ENCODE data around the gene KIAA0930.
"Not testable (repeated sequence)": the region's sequence is repeated elsewhere in the genome, so short reads cannot be mapped to it uniquely, and the experiment has no call there.

Gene KIAA0930

DNA sequence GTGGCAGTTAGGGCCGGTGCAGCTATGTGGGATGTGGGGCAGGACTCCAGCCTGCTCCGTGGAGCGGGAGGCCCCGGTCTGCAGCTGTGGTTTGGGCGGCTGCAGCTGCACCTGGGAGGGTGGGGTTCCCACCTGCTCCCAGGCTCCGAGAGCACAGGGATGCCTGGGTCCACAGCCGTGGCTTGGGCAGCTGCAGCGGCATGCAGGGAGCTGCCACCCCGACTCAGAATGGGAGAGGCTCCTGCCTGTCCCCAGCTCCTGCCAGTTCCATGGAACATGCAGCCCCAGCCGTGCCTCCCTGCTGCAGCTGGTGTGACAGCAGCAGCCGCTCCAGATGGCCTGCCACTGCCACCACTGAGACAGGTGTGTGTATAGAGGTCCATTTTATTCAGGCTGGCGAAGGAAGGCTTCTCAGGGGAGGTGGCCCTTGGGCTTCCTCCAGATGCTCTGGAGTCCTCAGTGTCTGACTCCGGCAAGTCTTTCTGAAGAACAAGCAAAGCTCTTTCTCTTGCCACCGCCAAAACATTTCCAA lies 22.3 kb upstream of the KIAA0930 start:
- DNase-seq: no peak

DNA sequence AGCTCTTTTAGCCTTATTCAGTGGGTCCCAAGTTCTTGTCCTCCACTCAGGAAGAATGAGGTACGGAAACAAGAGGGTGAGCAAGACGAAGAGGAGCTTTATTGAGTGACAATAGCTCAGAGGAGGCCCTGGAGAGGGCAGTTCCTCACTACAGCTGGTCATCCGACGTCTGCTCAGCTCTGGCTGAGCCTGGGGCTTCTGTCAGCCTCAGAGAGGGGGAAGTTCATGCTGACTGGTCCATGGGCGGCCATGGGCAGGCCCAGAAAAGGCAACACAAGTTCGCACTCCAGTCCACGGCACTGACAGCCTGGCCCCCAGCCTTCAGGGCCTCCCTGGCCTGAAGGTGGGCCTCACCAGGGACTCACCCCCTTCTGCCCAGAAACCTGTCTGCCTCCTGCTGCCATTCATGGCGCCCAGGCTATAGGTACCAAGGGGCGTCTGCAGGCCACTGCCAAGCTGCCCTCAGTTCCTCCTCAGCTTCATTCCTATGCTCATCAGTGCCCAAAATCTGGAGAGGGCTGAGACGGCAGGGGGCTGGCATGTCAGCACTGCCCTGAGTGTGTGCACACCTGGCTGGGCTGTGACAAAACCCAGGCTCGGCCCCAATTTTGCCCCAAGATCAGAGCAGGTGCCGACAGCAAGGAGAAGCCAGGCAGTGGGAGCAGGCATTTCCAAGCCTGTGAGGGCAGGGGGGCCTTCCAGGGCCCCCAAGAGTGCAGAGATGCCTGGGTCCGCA lies 21.7 kb upstream of the KIAA0930 start:
- DNase-seq: no peak

DNA sequence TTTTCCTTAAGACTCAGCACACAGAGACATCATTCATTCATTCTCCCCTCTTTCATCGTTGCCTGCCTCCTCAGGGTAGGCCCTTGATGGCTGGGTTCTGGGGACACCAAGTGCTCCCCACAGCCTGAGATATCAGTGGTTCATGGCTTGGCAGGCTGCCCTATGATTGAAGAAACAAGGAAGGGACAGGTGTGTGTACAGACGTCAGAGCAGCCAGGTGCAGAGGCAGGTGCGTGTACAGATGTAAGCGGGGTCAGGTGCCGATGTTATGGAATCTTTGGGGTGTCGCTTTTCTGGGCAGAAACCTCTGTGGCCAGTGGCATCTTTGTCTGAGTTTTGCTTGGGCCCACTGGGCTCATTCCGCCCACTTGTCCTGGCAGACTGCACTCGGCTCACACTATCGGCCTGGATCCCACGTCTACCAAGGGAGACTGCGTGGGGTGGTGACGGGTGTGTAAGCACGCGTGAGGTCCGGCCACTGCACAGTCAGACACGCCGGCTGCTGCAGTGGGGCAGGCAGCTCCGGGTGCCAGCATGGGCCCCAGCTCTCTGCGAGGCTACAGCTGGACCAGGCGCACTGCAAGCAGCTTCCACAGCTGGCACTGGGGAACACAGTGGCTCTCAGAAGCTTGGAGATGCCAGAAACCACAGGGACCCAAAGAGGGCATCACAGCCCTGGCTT lies 20.9 kb upstream of the KIAA0930 start:
- DNase-seq: no peak

DNA sequence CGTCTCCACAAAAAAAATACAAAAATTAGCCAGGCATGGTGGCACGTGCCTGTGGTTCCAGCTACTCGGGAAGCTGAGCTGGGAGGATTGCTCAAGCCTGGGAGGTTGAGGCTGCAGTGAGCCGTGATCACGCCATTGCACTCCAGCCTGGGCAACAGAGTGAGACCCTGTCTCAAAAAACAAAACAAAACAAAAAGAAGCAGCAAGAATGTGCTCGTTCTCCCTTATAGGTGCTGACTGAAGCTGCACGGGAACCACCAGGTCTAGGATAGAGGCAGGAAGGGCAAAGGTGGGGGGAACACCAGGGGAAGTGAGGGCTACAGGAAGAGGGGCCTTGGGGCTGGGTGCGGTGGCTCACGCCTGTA lies 19.7 kb upstream of the KIAA0930 start:
- not testable (repeated sequence) for DNase-seq

DNA sequence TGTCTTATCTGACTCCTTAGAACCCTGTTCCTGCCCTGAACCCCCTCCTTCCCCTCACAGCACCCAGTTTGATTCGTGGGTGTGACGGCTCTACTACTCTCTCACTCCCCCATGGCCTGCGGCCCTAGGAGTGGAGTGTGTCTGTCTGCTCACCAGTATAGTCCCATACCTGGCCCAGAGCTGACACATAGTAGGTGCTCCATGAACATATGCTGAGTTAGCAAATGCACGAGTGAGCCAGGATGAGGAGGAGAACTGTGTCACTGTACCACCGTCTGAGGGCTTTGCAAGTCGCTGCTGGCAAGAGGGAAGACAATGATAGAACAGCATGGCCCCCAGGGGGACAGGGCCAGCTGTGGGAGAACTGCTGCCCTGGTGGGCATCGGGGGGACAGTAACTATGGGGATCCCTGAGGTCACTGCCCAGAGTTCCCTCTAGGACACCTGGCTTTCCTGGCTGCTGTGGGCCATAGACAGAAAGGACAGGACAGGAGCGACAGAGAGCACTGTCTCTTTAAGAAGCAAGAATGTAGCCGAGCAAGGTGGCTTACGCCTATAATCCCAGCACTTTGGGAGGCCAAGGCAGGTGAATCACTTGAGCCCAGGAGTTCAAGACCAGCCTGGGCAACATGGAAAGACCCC lies 19.2 kb upstream of the KIAA0930 start:
- no peak for DNase-seq

DNA sequence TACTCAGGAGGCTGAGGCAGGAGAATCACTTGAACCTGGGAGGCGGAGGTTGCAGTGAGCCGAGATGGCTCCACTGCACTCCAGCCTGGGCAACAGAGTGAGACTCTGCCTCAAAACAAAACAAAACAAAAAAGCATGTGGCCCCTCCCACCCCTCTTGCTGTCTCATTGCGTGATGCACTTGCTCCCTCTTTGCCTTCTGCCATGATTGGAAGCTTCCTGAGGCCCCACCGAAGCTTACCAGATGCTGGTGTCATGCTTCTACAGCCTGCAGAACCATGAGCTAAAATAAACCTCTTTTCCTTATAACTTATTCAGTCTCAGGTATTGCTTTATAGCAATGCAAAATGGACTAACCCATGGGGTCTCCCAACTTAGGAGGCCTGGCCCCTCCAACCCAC lies 17.2 kb upstream of the KIAA0930 start:
- DNase-seq: not testable (repeated sequence)

DNA sequence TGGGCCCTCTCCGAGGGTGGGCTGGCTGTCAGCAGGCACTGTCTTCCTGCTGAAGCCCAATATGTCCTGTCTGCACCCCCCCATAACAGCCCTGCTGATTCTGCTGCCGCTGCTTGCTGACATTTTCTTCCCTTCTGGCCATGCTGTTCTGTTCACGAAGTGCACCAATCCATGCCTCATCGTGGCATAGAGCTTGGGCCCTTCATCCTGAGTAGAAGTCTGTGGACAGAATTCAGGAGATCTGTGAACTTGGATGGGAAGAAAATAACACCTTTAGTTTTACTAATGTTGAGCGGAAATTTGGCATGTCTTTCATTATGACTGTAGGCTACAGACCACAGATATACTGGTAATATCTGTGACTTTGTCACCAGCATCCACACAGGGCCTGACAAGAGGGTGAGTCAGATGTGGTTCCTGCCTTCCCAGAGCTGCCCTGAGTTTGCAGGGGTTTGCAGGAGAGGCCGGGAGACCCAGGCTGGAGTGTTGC lies 14.1 kb upstream of the KIAA0930 start:
- no peak for DNase-seq

DNA sequence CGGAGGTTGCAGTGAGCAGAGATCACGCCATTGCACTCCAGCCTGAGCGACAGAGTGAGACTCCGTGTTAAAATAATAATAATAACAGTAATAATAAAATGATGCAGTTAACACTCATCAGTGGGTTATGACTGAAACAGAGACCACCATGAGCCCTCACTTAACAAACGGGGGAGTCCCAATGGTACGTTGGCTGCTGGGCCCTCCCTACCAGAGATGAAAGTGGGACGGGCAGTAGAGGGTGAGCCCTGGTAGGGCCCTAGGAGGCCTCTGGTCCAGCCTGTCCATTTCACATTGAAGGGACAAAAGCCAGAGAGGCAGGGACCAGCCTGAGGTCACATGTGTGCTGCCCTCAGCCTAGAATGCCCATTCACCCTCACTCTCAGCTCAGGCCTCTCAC lies 13.7 kb upstream of the KIAA0930 start:
- no peak for DNase-seq

DNA sequence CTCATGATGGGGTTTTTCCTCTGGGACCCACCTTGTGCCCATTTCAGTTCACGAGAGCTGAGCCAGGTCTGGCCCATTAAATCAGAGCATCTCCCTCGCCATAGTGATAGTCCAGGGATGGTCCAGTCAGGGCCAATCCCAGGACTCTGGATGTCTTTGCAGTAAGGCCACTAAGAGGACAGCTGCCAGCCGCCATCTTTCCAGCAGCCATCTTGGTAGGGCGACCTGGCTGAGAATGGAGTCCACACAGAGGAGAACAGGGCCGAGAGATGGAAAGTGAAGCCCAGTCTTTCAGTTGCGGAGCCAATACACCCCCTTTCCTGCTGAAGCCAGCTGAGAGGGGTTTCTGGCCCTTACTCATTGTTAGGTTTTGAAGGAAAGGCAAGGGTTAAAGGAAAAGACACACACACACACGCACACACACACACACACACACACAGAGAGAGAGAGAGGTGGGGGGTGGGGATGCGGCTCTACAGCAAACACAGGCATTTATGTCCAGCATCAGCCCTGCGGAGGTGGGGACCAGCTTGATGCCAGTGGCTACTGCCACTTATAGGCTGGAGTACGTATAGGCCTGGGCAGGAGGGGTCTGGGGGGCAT lies 12.4 kb upstream of the KIAA0930 start:
- no peak for DNase-seq

DNA sequence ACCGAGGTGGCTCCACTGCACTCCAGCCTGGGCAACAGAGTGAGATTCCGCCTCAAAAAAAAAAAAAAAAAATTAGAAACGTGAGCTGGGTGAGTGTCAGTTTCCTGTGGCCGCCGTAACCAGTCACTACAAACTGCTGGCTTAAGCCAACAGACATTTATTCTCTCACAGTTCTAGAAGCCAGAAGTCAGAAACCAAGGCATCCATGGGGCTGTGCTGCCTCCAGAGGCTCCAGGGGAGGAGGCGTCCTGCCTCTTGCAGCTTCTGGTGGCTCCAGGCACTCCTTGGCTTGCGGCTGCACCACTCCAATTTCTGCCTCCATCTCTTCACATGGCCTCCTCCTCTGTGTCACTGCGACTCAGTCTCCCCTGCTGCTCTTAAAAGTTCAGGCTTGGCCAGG lies 11.1 kb upstream of the KIAA0930 start:
- DNase-seq: no peak

DNA sequence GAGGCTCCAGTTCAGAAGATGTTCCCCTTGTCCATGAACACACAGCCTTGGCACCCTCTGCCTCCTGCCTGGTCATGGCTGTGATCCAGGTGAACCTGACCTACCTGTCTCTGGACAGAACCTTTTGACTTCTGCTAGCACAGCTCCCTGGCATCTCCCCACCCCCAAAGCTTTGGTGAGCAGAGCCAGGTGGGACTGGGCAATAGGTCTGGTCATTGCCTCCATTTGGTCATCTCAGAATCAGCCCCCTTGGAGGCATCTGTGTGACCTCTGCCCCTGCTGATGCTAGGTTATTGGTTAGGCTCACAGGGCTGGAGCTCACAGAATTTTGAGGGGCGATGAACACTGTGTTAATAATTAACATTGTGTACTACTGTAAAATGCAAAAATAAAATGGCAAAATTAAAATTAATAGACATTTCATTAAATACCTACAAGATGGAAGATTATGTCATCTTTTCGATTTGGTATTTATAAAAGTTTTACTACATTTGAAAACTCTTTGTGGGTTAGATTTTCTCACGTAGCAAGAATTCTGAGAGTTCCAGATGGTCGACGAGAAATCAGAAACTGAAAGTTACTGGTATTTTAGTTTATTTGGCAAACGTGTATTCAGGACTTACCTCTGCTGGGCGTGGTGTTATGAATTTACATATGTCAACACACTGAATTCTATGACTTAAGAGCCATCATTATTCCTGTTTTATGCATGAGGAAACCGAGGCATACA lies 8.3 kb upstream of the KIAA0930 start:
- no peak for DNase-seq

DNA sequence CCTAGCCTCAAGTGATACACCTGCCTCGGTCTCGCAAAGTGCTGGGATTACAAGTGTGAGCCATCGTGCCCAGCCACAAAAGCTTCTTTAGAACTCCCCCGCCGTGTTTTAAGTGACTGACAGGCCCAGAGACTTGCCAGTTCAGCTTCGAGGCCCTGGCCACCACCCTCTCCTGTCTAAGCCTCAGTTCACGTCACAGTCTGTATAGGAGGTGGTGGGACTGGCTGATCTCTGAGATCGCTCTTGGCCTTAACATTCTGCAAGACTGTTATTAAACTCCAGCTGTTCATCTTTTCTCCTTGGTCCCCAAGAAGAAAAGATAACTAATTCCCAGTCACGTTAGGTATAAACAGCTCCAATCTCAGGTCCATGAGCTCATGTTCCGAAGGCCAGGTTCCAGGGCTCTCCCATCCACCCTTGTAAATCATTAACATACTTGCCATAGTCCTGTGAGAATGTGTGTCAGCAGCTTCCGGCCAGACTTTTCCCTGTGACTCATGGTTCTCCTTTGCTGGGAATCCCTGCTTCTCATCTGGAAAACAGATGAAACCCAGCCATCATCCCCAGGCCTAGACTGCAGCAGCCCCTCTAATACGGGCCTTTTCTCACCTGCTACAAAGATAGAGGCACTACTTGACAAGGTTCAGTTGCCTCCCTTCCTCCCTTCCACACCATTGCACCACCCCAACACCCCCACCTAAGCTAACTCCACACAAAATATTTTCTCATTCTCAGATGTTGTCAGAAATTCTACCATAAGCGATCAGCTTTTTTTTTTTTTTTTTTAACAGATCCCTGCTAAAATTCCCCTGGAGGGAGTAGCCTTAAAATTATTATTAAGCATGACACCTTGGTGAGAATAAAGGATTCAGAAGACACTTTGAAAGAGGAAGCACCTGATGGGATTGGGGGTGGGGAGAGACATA lies 5.6 kb upstream of the KIAA0930 start:
- no peak for DNase-seq

DNA sequence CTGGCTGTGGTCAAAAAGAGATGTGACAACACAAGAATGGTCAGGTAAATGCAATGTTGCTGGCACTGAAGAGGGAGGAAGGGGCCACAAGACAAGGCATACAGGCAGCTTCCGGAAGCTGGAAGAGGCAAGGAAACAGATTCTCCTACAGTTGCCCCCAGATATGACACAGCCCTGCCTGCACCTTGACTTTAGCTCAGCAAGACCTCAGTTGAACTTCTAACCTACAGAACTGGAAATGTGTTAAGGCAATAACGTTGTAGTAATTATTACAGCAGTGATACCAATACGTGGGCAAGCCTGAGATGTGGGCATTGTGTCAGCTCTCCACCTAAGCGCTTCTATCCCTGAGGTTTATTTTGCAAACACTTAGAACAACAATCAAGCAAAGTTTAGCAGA lies 4.2 kb upstream of the KIAA0930 start:
- no peak for DNase-seq

DNA sequence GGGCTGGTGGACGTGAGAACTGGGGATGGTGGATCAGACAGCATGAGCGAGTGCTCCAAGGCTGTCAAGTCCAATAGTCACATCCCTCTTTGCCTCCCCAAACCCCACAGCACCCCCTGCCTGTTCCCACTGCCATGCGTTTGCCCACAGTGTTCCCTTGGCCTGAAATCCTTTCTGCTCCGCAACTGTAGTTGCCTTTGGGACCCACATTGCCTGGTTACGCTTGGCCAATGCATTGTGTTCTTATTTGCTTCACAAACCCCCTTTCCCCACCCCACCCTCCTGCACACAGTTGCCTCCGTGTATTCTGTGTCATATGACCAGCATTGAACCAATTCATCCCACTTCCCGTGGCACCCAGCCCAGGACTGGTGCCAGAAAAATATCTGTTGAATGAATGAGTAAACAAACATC lies 2.1 kb upstream of the KIAA0930 start:
- DNase-seq: peak; percentile 30 to 71

DNA sequence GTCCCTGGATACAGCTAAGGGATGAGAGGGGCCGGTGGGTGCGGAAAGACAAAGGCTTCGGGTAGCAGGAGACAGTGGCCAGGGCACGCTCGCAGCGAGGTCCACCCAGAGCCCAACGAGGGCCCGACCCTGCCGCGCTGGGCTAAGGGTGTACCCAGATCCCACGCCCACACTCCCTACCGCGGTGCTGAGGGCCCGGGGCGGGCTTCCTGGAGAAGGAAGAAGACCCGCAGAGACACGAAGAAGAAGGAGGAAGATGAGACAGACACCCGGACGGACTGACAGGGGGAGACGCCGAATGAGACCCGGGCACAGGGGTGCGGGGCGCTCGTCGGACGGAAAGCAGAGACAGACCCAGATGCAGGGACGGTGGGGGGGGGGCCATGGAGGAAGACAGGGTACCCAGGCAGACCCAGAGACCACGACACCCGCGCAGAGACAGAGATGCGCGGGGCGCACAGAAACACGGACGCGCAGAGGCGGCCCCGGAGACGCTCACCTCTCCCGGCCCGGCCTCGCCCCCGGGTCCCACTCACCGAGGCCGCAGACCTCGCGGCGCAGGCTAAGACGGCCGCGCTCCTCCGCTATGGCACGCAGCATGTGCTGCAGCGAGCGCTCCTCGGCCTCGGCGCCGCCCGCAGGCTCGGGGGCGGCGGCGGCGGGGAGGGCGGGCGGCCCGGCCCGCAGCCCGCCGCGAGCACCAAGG lies 437 bp downstream of the KIAA0930 start:
- no peak for DNase-seq

DNA sequence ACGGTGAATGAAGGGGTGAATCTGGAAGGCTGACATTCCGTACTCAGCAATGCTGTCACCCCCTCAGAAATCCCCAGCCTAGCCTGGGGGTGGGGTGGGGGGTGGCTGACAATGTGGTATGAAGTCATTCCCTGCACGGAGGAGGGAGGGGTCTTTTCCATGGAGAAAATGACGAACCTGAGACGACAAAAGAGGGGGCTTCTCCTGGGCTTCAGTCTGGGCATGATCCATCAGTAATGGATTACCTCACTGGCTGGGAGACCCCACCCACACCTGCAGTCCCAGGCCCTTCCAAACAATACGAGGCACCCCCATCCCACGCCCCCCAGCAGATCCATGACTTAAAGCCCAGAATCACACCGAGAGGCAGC lies 1.0 kb downstream of the KIAA0930 start:
- DNase-seq: no peak

DNA sequence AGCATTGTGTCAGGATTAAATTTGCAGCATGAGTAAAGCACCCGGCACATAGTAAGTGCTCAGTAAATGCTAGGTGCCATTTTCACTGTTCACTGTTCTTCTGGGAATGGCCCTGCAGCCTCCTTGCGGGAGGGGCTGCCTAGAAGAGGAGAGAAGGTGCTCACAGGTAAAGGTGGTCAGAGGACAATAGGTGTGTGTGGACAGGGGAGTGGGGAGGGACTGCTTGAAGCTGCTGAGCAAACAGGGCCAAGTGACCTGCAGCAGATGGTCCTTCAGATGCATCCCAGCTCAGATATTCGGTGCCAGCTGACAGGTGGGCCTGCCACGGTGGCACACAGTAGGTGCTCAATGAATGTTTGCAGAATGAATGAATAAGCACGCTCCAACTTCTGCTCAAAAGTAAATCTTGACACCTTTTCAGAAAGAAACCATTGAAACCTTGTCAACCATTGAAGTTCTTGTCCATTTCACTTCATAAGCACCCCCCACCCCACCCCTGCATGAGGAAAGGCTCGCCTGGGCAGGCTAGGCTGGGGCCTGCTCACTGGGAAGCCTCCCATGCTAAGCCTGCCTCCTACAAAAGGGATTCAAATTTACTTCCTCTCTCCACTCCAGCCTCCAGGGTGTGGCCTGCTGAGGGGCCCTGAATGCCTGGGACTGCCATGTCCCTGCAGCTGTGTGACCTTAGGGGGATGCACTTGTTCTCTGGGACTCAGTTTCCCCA lies 1.6 kb downstream of the KIAA0930 start:
- DNase-seq: no peak

DNA sequence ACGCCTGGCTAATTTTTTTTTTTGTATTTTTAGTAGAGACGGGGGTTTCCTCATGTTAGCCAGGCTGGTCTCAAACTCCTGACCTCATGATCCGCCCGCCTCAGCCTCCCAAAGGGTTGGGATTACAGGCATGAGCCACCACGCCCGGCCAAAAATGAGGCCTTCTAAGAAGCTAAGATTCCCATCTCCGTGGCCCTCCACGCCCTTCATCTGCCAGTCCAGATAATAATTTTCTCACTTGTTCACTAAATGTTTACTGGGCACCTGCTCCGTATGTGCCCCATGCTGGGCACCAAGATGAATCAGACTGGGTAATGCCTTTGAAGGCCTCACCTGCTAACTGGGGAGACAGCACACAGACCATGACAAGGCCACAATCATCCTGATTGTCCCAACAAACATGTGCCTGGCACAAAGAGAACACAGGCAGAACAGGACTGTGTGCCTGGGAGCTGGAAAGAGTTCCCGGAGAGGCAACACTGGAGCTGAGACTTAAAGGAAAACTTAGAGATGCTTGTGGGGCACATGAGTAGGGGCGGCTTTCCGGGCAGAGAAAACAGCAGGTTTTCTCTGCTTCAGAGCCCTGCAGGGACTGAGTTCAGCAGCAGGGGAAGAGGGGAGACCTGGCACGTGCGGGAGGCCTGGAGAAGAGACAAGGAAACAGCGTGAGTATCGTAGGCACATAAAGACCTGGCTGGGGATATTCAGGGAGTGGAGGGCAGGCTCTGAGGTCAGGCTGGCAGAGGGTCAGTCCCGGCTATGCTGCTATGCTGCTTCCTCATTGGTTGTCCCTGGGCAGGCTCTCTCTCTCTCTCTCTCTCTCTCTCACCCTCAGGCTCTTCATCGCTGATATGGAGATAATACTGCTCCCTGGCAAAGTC lies 2.4 kb downstream of the KIAA0930 start:
- DNase-seq: no peak

Measured in hippocampal formation (tissue), 2 donors.